Prostate gland (tissue), 2 donors: ENCODE measurements around the gene SBK1. TPM values are rescaled to one million over a fixed set of nuclear protein-coding genes. Genes with fewer than 3 reads are reported as not detected.

Source experiments
- DNase-seq: peaks from one replicate; pipeline ENCODE4 v3.0.0-alpha.2; 2019; ENCODE audit warnings: low spot score
- H3K27ac ChIP-seq, 2 donors: fragments of 200-600 bp; sonication (generic); 2 replicates each; pipeline ENCODE4 v1.5.1; 2017 to 2019
- H3K27me3 ChIP-seq: fragments of 200-600 bp; sonication (generic); replicated peaks from 2 replicates; pipeline ENCODE4 v1.5.1; 2019; ENCODE audit not compliant: insufficient read depth
- H3K36me3 ChIP-seq, 2 donors: fragments of 200-600 bp; sonication (generic); 1 replicate in 1 of 2; 2 replicates in 1 of 2; pipeline versions ENCODE4 v1.5.1 to v1.8.1; 2017 to 2019
- H3K4me1 ChIP-seq: fragments of 200-600 bp; sonication (generic); replicated peaks from 2 replicates; pipeline ENCODE4 v1.5.1; 2019
- H3K4me3 ChIP-seq, 2 donors: fragments of 200-600 bp; sonication (generic); 2 replicates each; pipeline ENCODE4 v1.5.1; 2017 to 2019
- H3K9me3 ChIP-seq: fragments of 200-600 bp; sonication (generic); 2 replicates; pipeline ENCODE4 v1.5.1; 2017
- POLR2A ChIP-seq: fragments of 450-650 bp; IDR thresholded peaks from one replicate; pipeline ENCODE4 v1.6.1; 2016; ENCODE audit warnings: antibody characterized with exemption, mild to moderate bottlenecking
- POLR2AphosphoS5 ChIP-seq: sonication (generic); formaldehyde crosslinking; IDR thresholded peaks from one replicate; pipeline ENCODE4 v1.6.1; 2017; ENCODE audit warnings: antibody characterized with exemption
- WGBS: methylation state at CpG from one replicate; pipeline ENCODE4 v1.1.5; 2018; 5-methylcytosine and 5-hydroxymethylcytosine counted together
- intact Hi-C: fragments of 100-400 bp; cut with DNase I; formaldehyde crosslinking; loops from one replicate; pipeline ENCODE4 v1.14.2; 2022
- total RNA-seq, 2 donors: library from RNA; depleted of rRNA; stranded (reverse); fragments of >200 nt; gene quantifications; one replicate each; pipeline ENCODE4 v1.1.0, GENCODE V29; 2016
- TF ChIP-seq, protein P1 (sequence below), 4 experiments: fragments of 200-600 bp in 2 of 4; fragments of 450-650 bp in 2 of 4; sonication (generic) in 2 of 4; IDR thresholded peaks; 1 replicate in 3 of 4; 2 replicates in 1 of 4; pipeline ENCODE4 v1.5.1; 2016 to 2019; ENCODE audit warnings: antibody characterized with exemption in 4 of 4, mild to moderate bottlenecking in 2 of 4, moderate library complexity in 2 of 4

The SBK1 gene
- total RNA-seq, 2 donors from 2014 or later = 5.8 to 8.1 TPM

DNA sequence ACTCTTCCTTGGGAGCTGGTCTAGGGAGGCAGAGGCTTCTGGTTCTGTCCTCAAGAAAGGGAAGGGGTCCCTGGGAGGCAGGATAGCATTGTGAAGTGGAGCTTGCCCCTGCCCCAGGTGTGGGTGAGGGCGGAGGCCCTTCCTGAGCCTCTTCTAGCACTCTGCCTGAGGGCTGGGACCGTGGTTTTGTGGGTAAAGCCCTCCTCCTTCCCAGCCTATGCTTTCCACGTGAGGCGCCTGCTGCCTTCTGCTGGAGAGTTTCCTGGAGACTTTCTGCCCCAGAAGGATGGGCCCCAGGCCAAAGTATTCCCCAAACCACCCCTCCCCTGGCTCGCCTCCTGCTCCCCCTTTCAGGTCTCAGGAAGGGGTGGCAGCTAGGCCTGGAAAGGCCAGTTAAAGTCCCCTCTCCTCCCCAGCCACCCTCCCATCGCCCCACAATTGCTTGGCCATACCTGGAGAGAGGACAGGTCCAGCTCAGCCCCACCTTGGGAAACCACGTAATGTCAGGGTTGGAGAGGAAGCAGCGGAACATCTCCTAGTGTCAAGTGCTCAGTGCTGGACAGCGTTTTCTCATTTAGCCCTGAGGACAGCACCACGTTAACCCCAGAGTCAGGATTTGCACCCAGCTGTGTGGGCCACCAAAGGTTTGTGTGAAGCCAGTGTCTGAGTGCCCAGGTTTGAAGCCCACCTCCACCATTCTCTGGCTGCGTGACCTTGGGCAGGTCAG, 5.6 kb downstream of the SBK1 start:
- Histone ChIP-seq H3K27me3 (no peaks in the 10 kb centered on the region), H3K4me1 (no peaks in the 10 kb centered on the region), H3K9me3 (no peaks in the 10 kb centered on the region), H3K4me3 (no peak overlapping the region), H3K27ac (no peak overlapping the region), H3K36me3 (no peaks in the 10 kb centered on the region)
- intact Hi-C loops = no loop called here
- 46% methylated on average over 11 of the region's 11 CpGs for WGBS
- DNase-seq = no peak
- TF ChIP-seq, protein P1, sequence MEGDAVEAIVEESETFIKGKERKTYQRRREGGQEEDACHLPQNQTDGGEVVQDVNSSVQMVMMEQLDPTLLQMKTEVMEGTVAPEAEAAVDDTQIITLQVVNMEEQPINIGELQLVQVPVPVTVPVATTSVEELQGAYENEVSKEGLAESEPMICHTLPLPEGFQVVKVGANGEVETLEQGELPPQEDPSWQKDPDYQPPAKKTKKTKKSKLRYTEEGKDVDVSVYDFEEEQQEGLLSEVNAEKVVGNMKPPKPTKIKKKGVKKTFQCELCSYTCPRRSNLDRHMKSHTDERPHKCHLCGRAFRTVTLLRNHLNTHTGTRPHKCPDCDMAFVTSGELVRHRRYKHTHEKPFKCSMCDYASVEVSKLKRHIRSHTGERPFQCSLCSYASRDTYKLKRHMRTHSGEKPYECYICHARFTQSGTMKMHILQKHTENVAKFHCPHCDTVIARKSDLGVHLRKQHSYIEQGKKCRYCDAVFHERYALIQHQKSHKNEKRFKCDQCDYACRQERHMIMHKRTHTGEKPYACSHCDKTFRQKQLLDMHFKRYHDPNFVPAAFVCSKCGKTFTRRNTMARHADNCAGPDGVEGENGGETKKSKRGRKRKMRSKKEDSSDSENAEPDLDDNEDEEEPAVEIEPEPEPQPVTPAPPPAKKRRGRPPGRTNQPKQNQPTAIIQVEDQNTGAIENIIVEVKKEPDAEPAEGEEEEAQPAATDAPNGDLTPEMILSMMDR (IDR thresholded peaks at IDR 0.05) = no peak
- TF ChIP-seq POLR2AphosphoS5 (no peak), POLR2A (no peak)

GRCh38 chr16:28298511-28298878, 6.2 kb downstream of the SBK1 start:
- H3K27me3 ChIP-seq = no peaks in the 10 kb centered on the region
- 75% methylated on average over 4 of the region's 4 CpGs for WGBS
- TF ChIP-seq, protein P1 (IDR thresholded peaks at IDR 0.05) = no peak
- TF ChIP-seq POLR2AphosphoS5 (no peak), POLR2A (no peak)
- H3K36me3 ChIP-seq = no peaks in the 10 kb centered on the region
- no peak overlapping the region for H3K27ac ChIP-seq
- no peak overlapping the region for H3K4me3 ChIP-seq
- intact Hi-C loops = no loop called here
- H3K4me1 ChIP-seq = no peaks in the 10 kb centered on the region
- H3K9me3 ChIP-seq = no peaks in the 10 kb centered on the region
- DNase-seq = no peak

- Histone ChIP-seq H3K9me3 (no peaks in the 10 kb centered on the region), H3K27ac (no peak overlapping the region), H3K4me3 (no peak overlapping the region), H3K27me3 (no peaks in the 10 kb centered on the region), H3K4me1 (no peaks in the 10 kb centered on the region), H3K36me3 (no peaks in the 10 kb centered on the region)
- WGBS = 96% methylated on average over 5 of the region's 5 CpGs
- DNase-seq = no peak
- intact Hi-C loops = loop anchor here (10.0 kb wide), 1 partner anchor 284 kb away; no protein-coding TSS in a partner anchor
- no peak for TF ChIP-seq POLR2AphosphoS5
- TF ChIP-seq POLR2A = no peak
- TF ChIP-seq, protein P1 (IDR thresholded peaks at IDR 0.05) = no peak
Measured at GRCh38 chr16:28300327-28300726, 8.0 kb downstream of the SBK1 start.

- no peaks in the 10 kb centered on the region for H3K36me3 ChIP-seq
- H3K27me3 ChIP-seq = no peaks in the 10 kb centered on the region
- TF ChIP-seq POLR2AphosphoS5 (no peak), POLR2A (no peak)
- TF ChIP-seq, protein P1 (IDR thresholded peaks at IDR 0.05) = no peak
- 87% methylated on average over 5 of the region's 6 CpGs for WGBS
- intact Hi-C loops = loop anchor here (10.0 kb wide), 1 partner anchor 284 kb away; no protein-coding TSS in a partner anchor
- H3K4me1 ChIP-seq = no peaks in the 10 kb centered on the region
- DNase-seq = no peak
- no peak overlapping the region for H3K4me3 ChIP-seq
- H3K9me3 ChIP-seq = no peaks in the 10 kb centered on the region
- no peak overlapping the region for H3K27ac ChIP-seq
Measured at GRCh38 chr16:28301154-28301553, 8.8 kb downstream of the SBK1 start.

DNA sequence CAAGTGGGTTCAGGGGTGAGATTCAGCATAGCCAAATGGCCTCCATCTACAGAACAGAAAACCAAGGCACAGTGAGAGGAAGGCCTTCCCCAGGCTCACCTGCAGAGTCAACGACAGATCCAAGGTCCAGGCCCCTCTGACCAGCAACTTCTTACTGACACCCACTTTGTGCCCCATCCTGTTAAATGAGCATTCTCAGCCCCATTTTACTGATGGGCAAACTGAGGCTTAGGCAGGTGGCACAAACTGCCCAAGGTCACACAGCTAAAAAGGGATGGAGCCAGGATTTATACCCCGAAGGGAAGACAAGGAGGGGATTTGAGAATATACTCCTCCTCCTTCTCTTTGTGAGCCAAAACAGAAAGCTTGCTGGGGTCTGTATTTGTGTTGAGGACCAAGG, 9.3 kb downstream of the SBK1 start:
- TF ChIP-seq POLR2AphosphoS5 (no peak), POLR2A (no peak)
- TF ChIP-seq, protein P1 (IDR thresholded peaks at IDR 0.05) = no peak
- Histone ChIP-seq H3K4me3 (no peak overlapping the region), H3K27me3 (no peaks in the 10 kb centered on the region), H3K36me3 (no peaks in the 10 kb centered on the region), H3K27ac (no peak overlapping the region), H3K9me3 (no peaks in the 10 kb centered on the region), H3K4me1 (no peaks in the 10 kb centered on the region)
- WGBS = 89% methylated on average over 2 of the region's 2 CpGs
- DNase-seq = no peak
- intact Hi-C loops = loop anchor here (10.0 kb wide), 1 partner anchor 283 kb away; no protein-coding TSS in a partner anchor
